ENCODE measurements around the gene ITGB3.

The ITGB3 gene

GRCh38 chr17:47304186-47304585 is 50.6 kb downstream of the ITGB3 start:
- no peak for DNase-seq

GRCh38 chr17:47305302-47305923 is 51.8 kb downstream of the ITGB3 start:
- DNase-seq: no peak

GRCh38 chr17:47310186-47310733 is 56.6 kb downstream of the ITGB3 start:
- DNase-seq: no peak

- no peak for DNase-seq
Observed at GRCh38 chr17:47311420-47311819, 57.8 kb downstream of the ITGB3 start.

- DNase-seq: peak; percentile 76 to 81
Observed at GRCh38 chr17:47315451-47316266, 62.0 kb downstream of the ITGB3 start.

- no peak for DNase-seq
Observed at GRCh38 chr17:47316311-47316710, 62.7 kb downstream of the ITGB3 start.

- DNase-seq: no peak
Observed at GRCh38 chr17:47317119-47317518, 63.5 kb downstream of the ITGB3 start.

GRCh38 chr17:47318197-47318918 is 64.7 kb downstream of the ITGB3 start:
- DNase-seq: no peak

GRCh38 chr17:47320879-47321502 is 67.4 kb downstream of the ITGB3 start:
- DNase-seq: no peak

- DNase-seq: peak; percentile 82 to 84
Observed at GRCh38 chr17:47323382-47324223, 70.0 kb downstream of the ITGB3 start, which contains the start of gene EFCAB13. TSS of gene EFCAB13 (plus strand) at chr17:47323955. CDS start at chr17:47328354, 4,399 bp downstream.

- peak; percentile 75 to 79 for DNase-seq
Observed at GRCh38 chr17:47324224-47325020, 70.8 kb downstream of the ITGB3 start.

GRCh38 chr17:47325176-47325575 is 71.5 kb downstream of the ITGB3 start:
- DNase-seq: no peak

- no peak for DNase-seq
Observed at GRCh38 chr17:47330548-47330947, 76.9 kb downstream of the ITGB3 start.

- no peak for DNase-seq
Observed at GRCh38 chr17:47332287-47332686, 78.7 kb downstream of the ITGB3 start.

- DNase-seq: no peak
Observed at GRCh38 chr17:47335101-47335936, 81.7 kb downstream of the ITGB3 start.

GRCh38 chr17:47338026-47338425 is 84.4 kb downstream of the ITGB3 start:
- no peak for DNase-seq

- DNase-seq: peak; percentile 24 to 60
Observed at GRCh38 chr17:47352848-47353247, 99.2 kb downstream of the ITGB3 start.

GRCh38 chr17:47358652-47359051 is 105.0 kb downstream of the ITGB3 start:
- DNase-seq: no peak
